Suprapubic skin (tissue), 4 donors: ENCODE data around the gene HNF1A. TPM values are rescaled to one million over a fixed set of nuclear protein-coding genes. Genes with fewer than 3 reads are reported as not detected.

Experiments
- DNase-seq, 2 donors: peaks; one replicate each; pipeline ENCODE4 v3.0.0-alpha.2; 2019; ENCODE audit warnings: low spot score in 2 of 2
- H3K27ac ChIP-seq: fragments of 200-600 bp; sonication (generic); one replicate; pipeline ENCODE4 v1.5.1; 2019
- H3K27me3 ChIP-seq: fragments of 200-600 bp; sonication (generic); one replicate; pipeline ENCODE4 v1.5.1; 2019
- H3K36me3 ChIP-seq: fragments of 200-600 bp; sonication (generic); one replicate; pipeline ENCODE4 v1.5.1; 2019
- H3K4me1 ChIP-seq: fragments of 200-600 bp; sonication (generic); one replicate; pipeline ENCODE4 v1.5.1; 2019
- H3K4me3 ChIP-seq: fragments of 200-600 bp; sonication (generic); one replicate; pipeline ENCODE4 v1.5.1; 2019; ENCODE audit warnings: mild to moderate bottlenecking
- H3K9me3 ChIP-seq: fragments of 200-600 bp; sonication (generic); one replicate; pipeline ENCODE4 v1.5.1; 2019
- CTCF ChIP-seq, 2 donors: fragments of 200-600 bp in 1 of 2; fragments of 450-650 bp in 1 of 2; sonication (generic) in 1 of 2; IDR thresholded peaks; one replicate each; pipeline ENCODE4 v1.5.1; 2016 to 2019; ENCODE audit warnings: antibody characterized with exemption in 2 of 2, mild to moderate bottlenecking in 1 of 2, moderate library complexity in 1 of 2
- EP300 ChIP-seq: sonication (generic); formaldehyde crosslinking; IDR thresholded peaks from one replicate; pipeline ENCODE4 v1.6.1; 2017; ENCODE audit warnings: antibody characterized with exemption
- POLR2A ChIP-seq, 2 donors: fragments of 450-650 bp; IDR thresholded peaks; one replicate each; pipeline ENCODE4 v1.6.1; 2017; ENCODE audit warnings: antibody characterized with exemption in 2 of 2, mild to moderate bottlenecking in 2 of 2, moderate library complexity in 2 of 2
- POLR2AphosphoS5 ChIP-seq, 3 donors: sonication (generic); formaldehyde crosslinking; IDR thresholded peaks; one replicate each; pipeline ENCODE4 v1.6.1; 2017; ENCODE audit warnings: antibody characterized with exemption in 3 of 3
- WGBS: methylation state at CpG from one replicate; pipeline ENCODE4 v1.1.5; 2018; 5-methylcytosine and 5-hydroxymethylcytosine counted together
- total RNA-seq, 4 donors: library from RNA; depleted of rRNA; stranded (reverse); fragments of >200 nt; gene quantifications; one replicate each; pipeline ENCODE4 v1.1.0, GENCODE V29; 2016

Gene HNF1A
- total RNA-seq, 4 donors from 2014 or later, result 0.57 TPM; not detected in 3

- no peak for TF ChIP-seq POLR2A (IDR thresholded peaks at IDR 0.05)
- TF ChIP-seq CTCF (IDR thresholded peaks at IDR 0.05), result no peak
- TF ChIP-seq POLR2AphosphoS5 (IDR thresholded peaks at IDR 0.05), result no peak
- no peak for TF ChIP-seq EP300
- Histone ChIP-seq H3K4me3 (no peak overlapping the region), H3K4me1 (no peaks in the 10 kb centered on the region), H3K27ac (no peak overlapping the region), H3K36me3 (no peaks in the 10 kb centered on the region), H3K27me3 (peaks cover 5% of the 10 kb centered on the region), H3K9me3 (no peaks in the 10 kb centered on the region)
- DNase-seq, result no peak
Measured at GRCh38 chr12:120991965-120992364, 13.6 kb downstream of the HNF1A start.

- H3K4me1 ChIP-seq, result no peaks in the 10 kb centered on the region
- H3K4me3 ChIP-seq, result no peak overlapping the region
- no peaks in the 10 kb centered on the region for H3K36me3 ChIP-seq
- TF ChIP-seq POLR2A (IDR thresholded peaks at IDR 0.05) (no peak), EP300 (no peak), CTCF (IDR thresholded peaks at IDR 0.05) (no peak), POLR2AphosphoS5 (IDR thresholded peaks at IDR 0.05) (no peak)
- peaks cover 5% of the 10 kb centered on the region for H3K27me3 ChIP-seq
- WGBS, result 81% methylated on average over 1 of the region's 1 CpG
- H3K9me3 ChIP-seq, result no peaks in the 10 kb centered on the region
- no peak overlapping the region for H3K27ac ChIP-seq
- DNase-seq, result no peak
Measured at GRCh38 chr12:120992989-120993388, 14.6 kb downstream of the HNF1A start.

GRCh38 chr12:120993496-120993895 is 15.2 kb downstream of the HNF1A start:
- no peak overlapping the region for H3K4me3 ChIP-seq
- H3K36me3 ChIP-seq, result no peaks in the 10 kb centered on the region
- WGBS, result 83% methylated on average over 11 of the region's 11 CpGs
- DNase-seq, result no peak
- no peaks in the 10 kb centered on the region for H3K9me3 ChIP-seq
- no peak overlapping the region for H3K27ac ChIP-seq
- no peaks in the 10 kb centered on the region for H3K4me1 ChIP-seq
- TF ChIP-seq CTCF (IDR thresholded peaks at IDR 0.05) (no peak), POLR2A (IDR thresholded peaks at IDR 0.05) (no peak), EP300 (no peak), POLR2AphosphoS5 (IDR thresholded peaks at IDR 0.05) (no peak)
- peaks cover 5% of the 10 kb centered on the region for H3K27me3 ChIP-seq

- DNase-seq, result no peak
- Histone ChIP-seq H3K9me3 (no peaks in the 10 kb centered on the region), H3K36me3 (no peaks in the 10 kb centered on the region), H3K4me3 (no peak overlapping the region), H3K27ac (no peak overlapping the region), H3K4me1 (no peaks in the 10 kb centered on the region), H3K27me3 (peaks cover 5% of the 10 kb centered on the region)
- 88% methylated on average over 15 of the region's 15 CpGs for WGBS
- TF ChIP-seq POLR2A (IDR thresholded peaks at IDR 0.05), result no peak
- TF ChIP-seq POLR2AphosphoS5 (IDR thresholded peaks at IDR 0.05), result no peak
- TF ChIP-seq EP300, result no peak
- TF ChIP-seq CTCF (IDR thresholded peaks at IDR 0.05), result no peak
Measured at GRCh38 chr12:120994059-120994458, 15.7 kb downstream of the HNF1A start.

GRCh38 chr12:120994589-120995337 is 16.4 kb downstream of the HNF1A start:
- no peak overlapping the region for H3K4me3 ChIP-seq
- DNase-seq, result no peak
- H3K27ac ChIP-seq, result no peak overlapping the region
- H3K27me3 ChIP-seq, result peaks cover 5% of the 10 kb centered on the region
- no peaks in the 10 kb centered on the region for H3K36me3 ChIP-seq
- TF ChIP-seq CTCF (IDR thresholded peaks at IDR 0.05) (no peak), EP300 (no peak), POLR2AphosphoS5 (IDR thresholded peaks at IDR 0.05) (no peak), POLR2A (IDR thresholded peaks at IDR 0.05) (no peak)
- H3K9me3 ChIP-seq, result no peaks in the 10 kb centered on the region
- H3K4me1 ChIP-seq, result no peaks in the 10 kb centered on the region
- WGBS, result 96% methylated on average over 2 of the region's 2 CpGs
